ENCODE measurements around the gene CALR3. TPM values are rescaled to one million over a fixed set of nuclear protein-coding genes. Genes with fewer than 3 reads are reported as not detected.
A peak's percentile ranks its signal among the peaks of the same experiment; 100 is the strongest.

CALR3 gene
- total and polyA plus RNA-seq, 10 of the 15 experiments (the other 5 are each of a cell fraction or from before 2014, with no cell fraction given): 0.05 to 0.45 (median 0.12) TPM; not detected in 2

- peak; percentile 71; the same call in 1 of the 2 replicates for TF ChIP-seq ZBTB40 (IDR thresholded peaks at IDR 0.05; ENCODE audit: borderline replicate concordance)
- TF ChIP-seq SPI1 (IDR thresholded peaks at IDR 0.05; ENCODE audit: borderline replicate concordance, insufficient read depth, low read depth, low read length): peak; percentile 97
- TF ChIP-seq TCF12 (IDR thresholded peaks at IDR 0.05; ENCODE audit: low read depth, low read length): peak; percentile 86
- TF ChIP-seq FOS (IDR thresholded peaks at IDR 0.05; ENCODE audit: borderline replicate concordance, extremely low read depth, insufficient read length): no peak
- TF ChIP-seq NRF1 (conservative IDR thresholded peaks at IDR 0.05; ENCODE audit: low read depth, low read length): no peak
- peak; percentile 88 to 95 for TF ChIP-seq EP300 (IDR thresholded peaks at IDR 0.05; ENCODE audit: borderline replicate concordance in 1 of 2, control insufficient read depth in 1 of 2, low read depth in 2 of 2, low read length in 2 of 2)
- TF ChIP-seq, protein P1, sequence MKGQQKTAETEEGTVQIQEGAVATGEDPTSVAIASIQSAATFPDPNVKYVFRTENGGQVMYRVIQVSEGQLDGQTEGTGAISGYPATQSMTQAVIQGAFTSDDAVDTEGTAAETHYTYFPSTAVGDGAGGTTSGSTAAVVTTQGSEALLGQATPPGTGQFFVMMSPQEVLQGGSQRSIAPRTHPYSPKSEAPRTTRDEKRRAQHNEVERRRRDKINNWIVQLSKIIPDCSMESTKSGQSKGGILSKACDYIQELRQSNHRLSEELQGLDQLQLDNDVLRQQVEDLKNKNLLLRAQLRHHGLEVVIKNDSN (IDR thresholded peaks at IDR 0.05; ENCODE audit: borderline replicate concordance, extremely low read length, insufficient read depth, low read depth, low read length): no peak
- peak; percentile 74 for TF ChIP-seq SMARCA5 (IDR thresholded peaks at IDR 0.05)
- TF ChIP-seq ASH2L (IDR thresholded peaks at IDR 0.05; ENCODE audit: borderline replicate concordance, low read depth): no peak
- TF ChIP-seq SP1 (IDR thresholded peaks at IDR 0.05; ENCODE audit: low read depth, low read length): no peak
- TF ChIP-seq, protein P2, sequence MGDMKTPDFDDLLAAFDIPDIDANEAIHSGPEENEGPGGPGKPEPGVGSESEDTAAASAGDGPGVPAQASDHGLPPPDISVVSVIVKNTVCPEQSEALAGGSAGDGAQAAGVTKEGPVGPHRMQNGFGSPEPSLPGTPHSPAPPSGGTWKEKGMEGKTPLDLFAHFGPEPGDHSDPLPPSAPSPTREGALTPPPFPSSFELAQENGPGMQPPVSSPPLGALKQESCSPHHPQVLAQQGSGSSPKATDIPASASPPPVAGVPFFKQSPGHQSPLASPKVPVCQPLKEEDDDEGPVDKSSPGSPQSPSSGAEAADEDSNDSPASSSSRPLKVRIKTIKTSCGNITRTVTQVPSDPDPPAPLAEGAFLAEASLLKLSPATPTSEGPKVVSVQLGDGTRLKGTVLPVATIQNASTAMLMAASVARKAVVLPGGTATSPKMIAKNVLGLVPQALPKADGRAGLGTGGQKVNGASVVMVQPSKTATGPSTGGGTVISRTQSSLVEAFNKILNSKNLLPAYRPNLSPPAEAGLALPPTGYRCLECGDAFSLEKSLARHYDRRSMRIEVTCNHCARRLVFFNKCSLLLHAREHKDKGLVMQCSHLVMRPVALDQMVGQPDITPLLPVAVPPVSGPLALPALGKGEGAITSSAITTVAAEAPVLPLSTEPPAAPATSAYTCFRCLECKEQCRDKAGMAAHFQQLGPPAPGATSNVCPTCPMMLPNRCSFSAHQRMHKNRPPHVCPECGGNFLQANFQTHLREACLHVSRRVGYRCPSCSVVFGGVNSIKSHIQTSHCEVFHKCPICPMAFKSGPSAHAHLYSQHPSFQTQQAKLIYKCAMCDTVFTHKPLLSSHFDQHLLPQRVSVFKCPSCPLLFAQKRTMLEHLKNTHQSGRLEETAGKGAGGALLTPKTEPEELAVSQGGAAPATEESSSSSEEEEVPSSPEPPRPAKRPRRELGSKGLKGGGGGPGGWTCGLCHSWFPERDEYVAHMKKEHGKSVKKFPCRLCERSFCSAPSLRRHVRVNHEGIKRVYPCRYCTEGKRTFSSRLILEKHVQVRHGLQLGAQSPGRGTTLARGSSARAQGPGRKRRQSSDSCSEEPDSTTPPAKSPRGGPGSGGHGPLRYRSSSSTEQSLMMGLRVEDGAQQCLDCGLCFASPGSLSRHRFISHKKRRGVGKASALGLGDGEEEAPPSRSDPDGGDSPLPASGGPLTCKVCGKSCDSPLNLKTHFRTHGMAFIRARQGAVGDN (IDR thresholded peaks at IDR 0.05): peak; percentile 100
- TF ChIP-seq, protein P3, sequence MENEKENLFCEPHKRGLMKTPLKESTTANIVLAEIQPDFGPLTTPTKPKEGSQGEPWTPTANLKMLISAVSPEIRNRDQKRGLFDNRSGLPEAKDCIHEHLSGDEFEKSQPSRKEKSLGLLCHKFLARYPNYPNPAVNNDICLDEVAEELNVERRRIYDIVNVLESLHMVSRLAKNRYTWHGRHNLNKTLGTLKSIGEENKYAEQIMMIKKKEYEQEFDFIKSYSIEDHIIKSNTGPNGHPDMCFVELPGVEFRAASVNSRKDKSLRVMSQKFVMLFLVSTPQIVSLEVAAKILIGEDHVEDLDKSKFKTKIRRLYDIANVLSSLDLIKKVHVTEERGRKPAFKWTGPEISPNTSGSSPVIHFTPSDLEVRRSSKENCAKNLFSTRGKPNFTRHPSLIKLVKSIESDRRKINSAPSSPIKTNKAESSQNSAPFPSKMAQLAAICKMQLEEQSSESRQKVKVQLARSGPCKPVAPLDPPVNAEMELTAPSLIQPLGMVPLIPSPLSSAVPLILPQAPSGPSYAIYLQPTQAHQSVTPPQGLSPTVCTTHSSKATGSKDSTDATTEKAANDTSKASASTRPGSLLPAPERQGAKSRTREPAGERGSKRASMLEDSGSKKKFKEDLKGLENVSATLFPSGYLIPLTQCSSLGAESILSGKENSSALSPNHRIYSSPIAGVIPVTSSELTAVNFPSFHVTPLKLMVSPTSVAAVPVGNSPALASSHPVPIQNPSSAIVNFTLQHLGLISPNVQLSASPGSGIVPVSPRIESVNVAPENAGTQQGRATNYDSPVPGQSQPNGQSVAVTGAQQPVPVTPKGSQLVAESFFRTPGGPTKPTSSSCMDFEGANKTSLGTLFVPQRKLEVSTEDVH (IDR thresholded peaks at IDR 0.05; ENCODE audit: low read depth, partially characterized antibody): no peak
- TF ChIP-seq, protein P4, sequence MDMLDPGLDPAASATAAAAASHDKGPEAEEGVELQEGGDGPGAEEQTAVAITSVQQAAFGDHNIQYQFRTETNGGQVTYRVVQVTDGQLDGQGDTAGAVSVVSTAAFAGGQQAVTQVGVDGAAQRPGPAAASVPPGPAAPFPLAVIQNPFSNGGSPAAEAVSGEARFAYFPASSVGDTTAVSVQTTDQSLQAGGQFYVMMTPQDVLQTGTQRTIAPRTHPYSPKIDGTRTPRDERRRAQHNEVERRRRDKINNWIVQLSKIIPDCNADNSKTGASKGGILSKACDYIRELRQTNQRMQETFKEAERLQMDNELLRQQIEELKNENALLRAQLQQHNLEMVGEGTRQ (IDR thresholded peaks at IDR 0.05; ENCODE audit: borderline replicate concordance, low read depth, low read length): no peak
- TF ChIP-seq NFYA (IDR thresholded peaks at IDR 0.05; ENCODE audit: borderline replicate concordance, low read depth, low read length): no peak
Observed at GRCh38 chr19:16445238-16446107, 50.5 kb downstream of the CALR3 start (continued).

Data from GM12878 (cell line).